HUES64 (cell line): Measurements from ENCODE around the gene KDM4E.

Experiments used
- H3K27ac ChIP-seq: 2 replicates; pipeline ENCODE4 v1.7.0; 2013; ENCODE audit warnings: low read depth, low read length, inconsistent platforms
- H3K27me3 ChIP-seq: 2 replicates; pipeline ENCODE4 v1.6.1; 2013; ENCODE audit warnings: mild to moderate bottlenecking, low read length; ENCODE audit not compliant: insufficient read depth
- H3K36me3 ChIP-seq: 2 replicates; pipeline ENCODE4 v1.6.1; 2013; ENCODE audit warnings: mild to moderate bottlenecking, low read length; ENCODE audit not compliant: insufficient read depth
- H3K4me1 ChIP-seq: 2 replicates; pipeline ENCODE4 v1.6.1; 2013; ENCODE audit warnings: mild to moderate bottlenecking, low read length, moderate library complexity; ENCODE audit not compliant: insufficient read depth
- H3K4me3 ChIP-seq: 2 replicates; pipeline ENCODE4 v1.5.1; 2013; ENCODE audit warnings: mild to moderate bottlenecking, low read length, moderate library complexity
- H3K9ac ChIP-seq: 2 replicates; pipeline ENCODE4 v1.6.1; 2013; ENCODE audit warnings: mild to moderate bottlenecking, low read depth, low read length
- H3K9me3 ChIP-seq: 2 replicates; pipeline ENCODE4 v1.6.1; 2013; ENCODE audit warnings: low read depth, low read length; ENCODE audit not compliant: insufficient read depth
- WGBS: fragments of 150-250, 120-280 bp; methylation state at CpG from one replicate; pipeline ENCODE4 v1.1.7; 2013; ENCODE audit warnings: missing lambda C conversion rate; 5-methylcytosine and 5-hydroxymethylcytosine counted together

The KDM4E gene

DNA sequence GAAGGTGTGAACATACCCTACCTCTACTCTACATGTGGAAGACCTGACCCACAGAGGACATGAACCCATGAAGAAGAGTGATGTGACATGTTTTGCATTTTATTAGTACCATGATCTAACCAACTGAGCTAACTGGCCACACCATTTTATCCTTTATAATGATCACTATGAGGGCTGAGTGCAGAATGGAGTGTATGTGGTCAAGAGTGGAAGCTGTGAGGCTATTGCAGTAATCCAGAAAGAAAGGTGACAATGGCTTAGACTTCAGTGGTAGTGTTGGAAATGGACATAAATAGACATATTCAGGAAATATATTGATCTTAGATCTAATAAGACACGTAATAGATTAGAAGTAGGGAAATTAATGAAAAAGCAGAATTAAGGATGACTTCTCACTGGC lies 45.4 kb downstream of the KDM4E start:
- WGBS: 96% methylated on average over 1 of the region's 1 CpG
- peaks cover 14% of the 10 kb centered on the region for H3K4me1 ChIP-seq
- no peak overlapping the region for H3K27ac ChIP-seq
- H3K27me3 ChIP-seq: no peaks in the 10 kb centered on the region
- no peaks in the 10 kb centered on the region for H3K36me3 ChIP-seq
- H3K9me3 ChIP-seq: no peaks in the 10 kb centered on the region
- H3K9ac ChIP-seq: no peak overlapping the region
- H3K4me3 ChIP-seq: no peak overlapping the region

DNA sequence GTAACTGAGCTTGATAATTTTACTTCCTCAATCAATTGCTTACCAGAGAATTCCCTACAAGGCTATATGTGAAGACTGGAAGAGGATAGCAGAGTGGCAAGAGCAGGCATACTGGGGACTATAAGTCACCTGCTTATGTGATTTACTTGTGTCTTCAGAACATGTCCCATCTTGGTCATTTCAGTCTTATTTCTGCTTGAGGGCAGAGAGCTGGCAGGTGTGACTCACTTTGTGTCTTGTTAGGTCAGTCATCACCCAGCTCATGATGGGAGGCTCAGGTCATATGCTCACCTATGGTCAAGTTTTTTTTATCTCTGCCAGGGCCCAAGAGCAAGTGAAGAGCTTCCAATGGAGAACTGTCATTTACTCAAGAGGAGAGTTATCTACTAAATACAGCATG lies 47.9 kb downstream of the KDM4E start:
- H3K4me1 ChIP-seq: peaks cover 9% of the 10 kb centered on the region; the same call in 1 of the 2 replicates
- no peak overlapping the region for H3K4me3 ChIP-seq
- no peak overlapping the region for H3K9ac ChIP-seq
- no peaks in the 10 kb centered on the region for H3K27me3 ChIP-seq
- no peaks in the 10 kb centered on the region for H3K9me3 ChIP-seq
- H3K27ac ChIP-seq: no peak overlapping the region
- H3K36me3 ChIP-seq: no peaks in the 10 kb centered on the region

DNA sequence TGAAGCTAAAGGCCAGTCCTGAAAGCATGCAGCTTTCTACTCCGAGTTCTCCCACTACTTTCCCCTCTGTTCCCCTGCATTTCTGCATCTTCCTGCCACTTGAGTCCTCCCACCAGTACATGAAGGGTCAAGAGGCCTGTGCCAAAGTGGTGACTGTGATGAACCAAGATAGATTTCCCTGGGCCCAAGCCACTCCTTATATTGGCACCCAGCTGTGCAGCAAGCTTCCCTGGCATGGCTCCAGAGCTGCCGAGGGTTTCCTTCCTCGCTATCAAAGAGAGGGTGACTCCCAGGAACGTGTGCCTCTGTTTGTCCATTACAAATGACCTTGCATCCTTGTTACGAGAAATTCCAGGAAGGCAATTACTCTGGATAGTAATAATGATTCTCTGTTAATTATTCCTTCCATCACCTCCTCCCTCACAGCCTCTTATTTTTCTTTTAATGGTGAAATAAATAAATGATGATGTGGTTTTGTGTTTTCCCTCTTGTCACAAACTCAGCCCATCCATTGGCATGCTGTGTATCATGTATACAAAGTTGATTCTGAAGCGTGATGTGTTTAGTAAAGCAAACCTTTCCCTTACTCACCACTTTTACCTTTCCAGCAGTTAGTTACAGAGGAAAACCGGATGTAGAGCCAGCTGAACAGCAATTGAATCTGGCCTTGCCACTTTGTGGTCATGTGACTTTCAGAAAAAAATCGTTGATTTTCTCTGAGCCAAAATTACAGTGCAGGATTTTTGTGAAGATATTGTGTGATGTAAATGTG lies 49.9 kb downstream of the KDM4E start:
- no peaks in the 10 kb centered on the region for H3K9me3 ChIP-seq
- no peaks in the 10 kb centered on the region for H3K4me1 ChIP-seq
- H3K9ac ChIP-seq: no peak overlapping the region
- WGBS: 87% methylated on average over 8 of the region's 8 CpGs
- H3K27me3 ChIP-seq: no peaks in the 10 kb centered on the region
- H3K27ac ChIP-seq: no peak overlapping the region
- H3K36me3 ChIP-seq: no peaks in the 10 kb centered on the region
- no peak overlapping the region for H3K4me3 ChIP-seq

DNA sequence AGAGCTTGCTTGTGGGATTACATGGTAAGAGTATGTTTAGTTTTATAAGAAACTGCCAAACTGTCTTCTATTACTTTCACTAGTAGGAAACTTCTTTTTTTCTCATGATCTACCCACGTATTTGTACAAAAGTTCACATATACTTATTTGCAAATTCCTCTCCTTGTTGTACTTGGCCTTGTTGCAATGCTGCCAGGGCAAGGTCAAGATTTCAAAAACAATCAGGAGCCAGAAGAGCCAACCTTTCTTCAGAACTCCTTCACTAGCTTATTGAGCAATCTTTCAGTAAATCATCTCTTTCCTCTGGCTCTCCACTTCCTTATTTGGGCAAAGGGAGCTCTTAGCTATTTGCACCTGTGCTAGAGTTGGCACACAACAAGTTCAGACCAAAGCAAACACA lies 51.4 kb downstream of the KDM4E start:
- Histone ChIP-seq H3K36me3 (no peaks in the 10 kb centered on the region), H3K9ac (no peak overlapping the region), H3K4me1 (no peaks in the 10 kb centered on the region), H3K27ac (no peak overlapping the region), H3K4me3 (no peak overlapping the region), H3K27me3 (no peaks in the 10 kb centered on the region), H3K9me3 (no peaks in the 10 kb centered on the region)
- WGBS: 70% methylated on average over 1 of the region's 1 CpG

DNA sequence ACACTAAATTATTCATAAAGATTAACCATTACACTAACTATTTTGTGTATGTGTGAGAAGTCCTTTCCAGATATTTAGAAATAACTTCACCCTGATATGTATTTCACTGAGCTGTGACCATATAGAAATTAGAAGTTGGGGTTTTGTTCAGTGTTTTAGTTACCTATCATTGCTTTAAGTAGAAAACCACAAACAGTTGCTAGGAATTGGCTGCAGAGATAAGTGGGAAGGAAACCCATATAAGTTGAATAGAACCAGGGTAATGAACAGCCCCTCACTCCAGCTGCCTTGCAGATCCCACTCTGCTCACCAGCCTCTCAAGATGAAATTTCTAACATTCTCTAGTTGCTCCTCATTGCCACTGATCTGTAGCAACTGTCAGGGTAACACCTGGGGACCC lies 51.9 kb downstream of the KDM4E start:
- Histone ChIP-seq H3K27ac (no peak overlapping the region), H3K9me3 (no peaks in the 10 kb centered on the region), H3K9ac (no peak overlapping the region), H3K4me1 (no peaks in the 10 kb centered on the region), H3K27me3 (no peaks in the 10 kb centered on the region), H3K4me3 (no peak overlapping the region), H3K36me3 (no peaks in the 10 kb centered on the region)
